ENCODE measurements around the gene KIT. TPM values are rescaled to one million over a fixed set of nuclear protein-coding genes. Genes with fewer than 3 reads are reported as not detected.

KIT gene
- total RNA-seq, 1 experiment from 2014 or later = not detected

DNA sequence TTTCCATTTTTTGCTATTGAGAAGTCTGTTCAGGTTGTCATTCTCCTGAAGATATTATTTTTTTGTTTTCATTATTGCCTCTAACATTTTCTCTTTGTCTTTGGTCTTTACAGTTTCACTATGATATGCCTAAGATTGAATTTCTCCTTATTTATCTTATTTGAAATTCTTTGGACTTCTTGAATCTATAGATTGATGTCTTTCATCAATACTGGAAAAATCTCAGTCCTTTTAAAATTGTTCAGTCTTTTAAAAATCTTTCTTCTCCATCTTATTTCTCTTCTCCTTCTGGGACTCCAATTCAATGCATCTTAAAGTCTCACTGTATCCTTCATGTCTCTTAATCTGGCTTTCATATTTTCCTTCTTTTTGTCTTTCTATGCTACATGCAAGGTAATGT lies 86.7 kb downstream of the KIT start:
- no peak for TF ChIP-seq CTCF (IDR thresholded peaks at IDR 0.05; ENCODE audit: unreplicated experiment)
- intact Hi-C loops (cut with micrococcal nuclease) = no loop called here
- no peaks in the 10 kb centered on the region for H3K36me3 Mint-ChIP-seq (ENCODE audit: insufficient read depth, unreplicated experiment)
- no peaks in the 10 kb centered on the region for H3K4me1 Mint-ChIP-seq (ENCODE audit: insufficient read depth, unreplicated experiment)
- H3K4me3 Mint-ChIP-seq (ENCODE audit: unreplicated experiment) = no peak overlapping the region
- no TSS peak for BruUV-seq (replicated peaks)
- H3K9me3 Mint-ChIP-seq (ENCODE audit: unreplicated experiment) = peaks cover 6% of the 10 kb centered on the region
- ChIA-PET CTCF (no interaction called here), POLR2A (no interaction called here)
- no peak overlapping the region for H3K27ac Mint-ChIP-seq (ENCODE audit: low read depth, unreplicated experiment)
- no peak for DNase-seq (ENCODE audit: unreplicated experiment)
- H3K27me3 Mint-ChIP-seq (ENCODE audit: insufficient read depth, unreplicated experiment) = no peaks in the 10 kb centered on the region

DNA sequence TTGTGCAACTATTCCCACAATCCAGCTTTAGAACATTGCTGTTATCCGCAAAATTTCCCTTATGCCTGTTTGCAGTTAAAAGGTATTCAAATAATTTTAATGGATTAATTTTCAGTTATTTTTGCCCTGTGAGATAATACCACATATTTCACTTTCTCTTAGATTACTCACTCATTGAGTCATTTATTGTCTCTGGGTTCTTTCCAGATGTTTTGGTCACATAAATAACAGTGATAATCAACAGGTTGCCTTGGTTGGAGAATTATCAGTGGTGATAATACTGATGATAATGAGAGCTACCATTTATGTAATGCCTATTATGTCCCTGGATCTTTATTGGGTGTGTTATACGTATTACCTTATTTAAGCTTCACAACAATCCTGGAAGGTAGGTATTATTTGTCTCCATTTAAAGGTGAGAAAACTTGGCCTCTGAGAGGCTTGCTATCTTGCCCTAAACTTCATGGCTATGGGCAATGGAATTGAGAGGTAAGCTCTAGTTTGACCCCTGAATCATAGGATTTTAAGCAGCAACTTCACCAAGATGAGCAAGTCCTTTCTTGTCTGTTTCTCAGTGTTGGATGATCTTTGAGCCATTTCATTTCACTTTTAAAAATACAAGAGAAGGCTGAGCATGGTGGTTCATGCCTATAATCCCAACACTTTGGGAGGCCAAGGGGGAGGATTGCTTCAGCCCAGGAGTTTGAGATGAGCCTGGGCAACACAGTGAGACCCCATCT lies 87.4 kb downstream of the KIT start:
- peaks cover 6% of the 10 kb centered on the region for H3K9me3 Mint-ChIP-seq (ENCODE audit: unreplicated experiment)
- H3K27me3 Mint-ChIP-seq (ENCODE audit: insufficient read depth, unreplicated experiment) = no peaks in the 10 kb centered on the region
- H3K27ac Mint-ChIP-seq (ENCODE audit: low read depth, unreplicated experiment) = no peak overlapping the region
- BruUV-seq (replicated peaks) = no TSS peak
- ChIA-PET POLR2A (no interaction called here), CTCF (no interaction called here)
- no peaks in the 10 kb centered on the region for H3K36me3 Mint-ChIP-seq (ENCODE audit: insufficient read depth, unreplicated experiment)
- H3K4me3 Mint-ChIP-seq (ENCODE audit: unreplicated experiment) = no peak overlapping the region
- intact Hi-C loops (cut with micrococcal nuclease) = no loop called here
- no peak for TF ChIP-seq CTCF (IDR thresholded peaks at IDR 0.05; ENCODE audit: unreplicated experiment)
- peak; percentile 5 for DNase-seq (ENCODE audit: unreplicated experiment)
- H3K4me1 Mint-ChIP-seq (ENCODE audit: insufficient read depth, unreplicated experiment) = no peaks in the 10 kb centered on the region

- Mint-ChIP-seq H3K27me3 (ENCODE audit: insufficient read depth, unreplicated experiment) (no peaks in the 10 kb centered on the region), H3K9me3 (ENCODE audit: unreplicated experiment) (peaks cover 6% of the 10 kb centered on the region), H3K27ac (ENCODE audit: low read depth, unreplicated experiment) (no peak overlapping the region), H3K4me3 (ENCODE audit: unreplicated experiment) (no peak overlapping the region), H3K4me1 (ENCODE audit: insufficient read depth, unreplicated experiment) (no peaks in the 10 kb centered on the region), H3K36me3 (ENCODE audit: insufficient read depth, unreplicated experiment) (no peaks in the 10 kb centered on the region)
- ChIA-PET POLR2A (no interaction called here), CTCF (interaction anchor here (0.6 kb wide), 1 partner anchor 96 kb away, joined by 6 read pairs; no protein-coding TSS in a partner anchor)
- TF ChIP-seq CTCF (IDR thresholded peaks at IDR 0.05; ENCODE audit: unreplicated experiment) = no peak
- no peak for DNase-seq (ENCODE audit: unreplicated experiment)
- BruUV-seq (replicated peaks) = no TSS peak
- intact Hi-C loops (cut with micrococcal nuclease) = no loop called here
Observed at GRCh38 chr4:54746218-54746617, 88.5 kb downstream of the KIT start.

DNA sequence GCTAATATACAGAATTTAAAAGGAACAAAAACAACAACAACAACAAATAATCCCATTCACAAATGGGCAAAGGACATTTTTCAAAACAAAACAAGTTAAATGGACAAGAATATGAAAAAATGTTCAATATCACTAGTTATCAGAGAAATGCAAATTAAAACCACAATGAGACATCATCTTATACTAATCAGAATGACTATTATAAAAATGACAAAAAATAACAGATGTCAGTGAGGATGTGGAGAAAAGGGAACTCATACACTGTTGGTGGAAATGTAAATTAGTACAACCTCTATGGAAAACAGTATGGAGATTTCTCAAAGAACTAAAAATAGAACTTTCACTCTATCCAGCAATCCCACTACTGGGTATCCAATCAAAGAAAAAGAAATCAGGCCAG lies 92.6 kb downstream of the KIT start:
- no peak overlapping the region for H3K4me3 Mint-ChIP-seq (ENCODE audit: unreplicated experiment)
- BruUV-seq (replicated peaks) = no TSS peak
- no peak overlapping the region for H3K27ac Mint-ChIP-seq (ENCODE audit: low read depth, unreplicated experiment)
- ChIA-PET POLR2A (no interaction called here), CTCF (no interaction called here)
- H3K36me3 Mint-ChIP-seq (ENCODE audit: insufficient read depth, unreplicated experiment) = no peaks in the 10 kb centered on the region
- peaks cover 17% of the 10 kb centered on the region for H3K27me3 Mint-ChIP-seq (ENCODE audit: insufficient read depth, unreplicated experiment)
- DNase-seq (ENCODE audit: unreplicated experiment) = no peak
- H3K4me1 Mint-ChIP-seq (ENCODE audit: insufficient read depth, unreplicated experiment) = no peaks in the 10 kb centered on the region
- intact Hi-C loops (cut with micrococcal nuclease) = no loop called here
- H3K9me3 Mint-ChIP-seq (ENCODE audit: unreplicated experiment) = no peaks in the 10 kb centered on the region
- no peak for TF ChIP-seq CTCF (IDR thresholded peaks at IDR 0.05; ENCODE audit: unreplicated experiment)
